Neural cell (in vitro differentiated cells): ENCODE results near the gene COX6B2. TPM values are rescaled to one million over a fixed set of nuclear protein-coding genes. Genes with fewer than 3 reads are reported as not detected.

Experiments used
- H2AFZ ChIP-seq: fragments of 200-600, 300-800 bp; sonication (generic), shearing (Covaris generic); 2 replicates; pipeline ENCODE4 v1.6.0; 2014; ENCODE audit warnings: low read depth, mild to moderate bottlenecking, antibody characterized with exemption, low read length, moderate library complexity
- H3F3A ChIP-seq: fragments of 200-600 bp; shearing (Covaris generic); 2 replicates; pipeline ENCODE4 v1.6.1; 2016; ENCODE audit warnings: mild to moderate bottlenecking, moderate library complexity, mixed read lengths, antibody characterized with exemption, low read length; ENCODE audit not compliant: insufficient read depth, poor library complexity, severe bottlenecking
- H3K27ac ChIP-seq: fragments of 200-600, 300-800 bp; sonication (generic), shearing (Covaris generic); 2 replicates; pipeline ENCODE4 v1.5.1; 2014; ENCODE audit warnings: mild to moderate bottlenecking, low read length, moderate library complexity
- H3K27me3 ChIP-seq: fragments of 300-800, 200-600 bp; sonication (generic), shearing (Covaris generic); 2 replicates; pipeline ENCODE4 v1.6.0; 2014; ENCODE audit warnings: mild to moderate bottlenecking, low read depth, low read length, moderate library complexity; ENCODE audit not compliant: insufficient read depth
- H3K36me3 ChIP-seq: fragments of 300-800, 200-600 bp; sonication (generic), shearing (Covaris generic); 2 replicates; pipeline ENCODE4 v1.5.1; 2014; ENCODE audit warnings: mild to moderate bottlenecking, antibody characterized with exemption, low read length, moderate library complexity; ENCODE audit not compliant: insufficient read depth
- H3K4me2 ChIP-seq: fragments of 300-800, 200-600 bp; sonication (generic), shearing (Covaris generic); 2 replicates; pipeline ENCODE4 v1.6.0; 2014; ENCODE audit warnings: mild to moderate bottlenecking, low read length
- H3K4me3 ChIP-seq: fragments of 300-800, 200-600 bp; sonication (generic), shearing (Covaris generic); 2 replicates; pipeline ENCODE4 v1.5.1; 2014; ENCODE audit warnings: mild to moderate bottlenecking, low read length, moderate library complexity
- H3K79me2 ChIP-seq: fragments of 200-600 bp; shearing (Covaris generic); replicated peaks from 2 replicates; pipeline ENCODE4 v1.6.0; 2014; ENCODE audit warnings: mild to moderate bottlenecking, low read length, moderate library complexity; ENCODE audit not compliant: insufficient read depth
- H3K9ac ChIP-seq: fragments of 300-800, 200-600 bp; sonication (generic), shearing (Covaris generic); 2 replicates; pipeline ENCODE4 v1.6.1; 2016; ENCODE audit warnings: mild to moderate bottlenecking, low read length, mixed read lengths
- H3K9me2 ChIP-seq: fragments of 200-600 bp; shearing (Covaris generic); 2 replicates; pipeline ENCODE4 v1.6.1; 2016; ENCODE audit warnings: mild to moderate bottlenecking, low read length, mixed read lengths; ENCODE audit not compliant: insufficient read depth
- H3K9me3 ChIP-seq: fragments of 200-600, 300-800 bp; sonication (generic), shearing (Covaris generic); 2 replicates; pipeline ENCODE4 v1.6.1; 2016; ENCODE audit warnings: mild to moderate bottlenecking, mixed run types, low read length, moderate library complexity, mixed read lengths
- H4K20me1 ChIP-seq: fragments of 200-600 bp; shearing (Covaris generic); 2 replicates; pipeline ENCODE4 v1.6.1; 2016; ENCODE audit warnings: mild to moderate bottlenecking, mixed run types; ENCODE audit not compliant: insufficient read depth
- CTCF ChIP-seq: fragments of 450-650 bp; IDR thresholded peaks from 2 replicates; pipeline ENCODE4 v1.5.1; 2014; ENCODE audit warnings: antibody characterized with exemption, mild to moderate bottlenecking, moderate library complexity; ENCODE audit not compliant: poor library complexity, severe bottlenecking
- EP300 ChIP-seq: fragments of 450-650 bp; conservative IDR thresholded peaks from 2 replicates; pipeline ENCODE4 v1.6.1; 2014; ENCODE audit warnings: antibody characterized with exemption, mild to moderate bottlenecking, moderate library complexity; ENCODE audit not compliant: poor library complexity, severe bottlenecking
- EZH2 ChIP-seq: fragments of 200-600, 300-800 bp; shearing (Covaris generic), sonication (generic); IDR thresholded peaks from 2 replicates; pipeline ENCODE4 v1.6.1; 2014; ENCODE audit warnings: antibody characterized with exemption, low read length, borderline replicate concordance, mild to moderate bottlenecking; ENCODE audit not compliant: insufficient read depth, poor library complexity, severe bottlenecking
- MXI1 ChIP-seq: fragments of 450-650 bp; conservative IDR thresholded peaks from 2 replicates; pipeline ENCODE4 v1.6.1; 2014; ENCODE audit warnings: antibody characterized with exemption, mild to moderate bottlenecking; ENCODE audit not compliant: poor library complexity, severe bottlenecking
- POLR2AphosphoS5 ChIP-seq: IDR thresholded peaks from 2 replicates; pipeline ENCODE4 v1.6.1; 2012
- RAD21 ChIP-seq: fragments of 450-650 bp; conservative IDR thresholded peaks from 2 replicates; pipeline ENCODE4 v1.6.1; 2014; ENCODE audit warnings: antibody characterized with exemption, mild to moderate bottlenecking, moderate library complexity
- REST ChIP-seq: IDR thresholded peaks from 2 replicates; pipeline ENCODE4 v1.6.1; 2012; ENCODE audit warnings: borderline replicate concordance
- SMC3 ChIP-seq: fragments of 450-650 bp; conservative IDR thresholded peaks from 2 replicates; pipeline ENCODE4 v1.6.1; 2014; ENCODE audit warnings: antibody characterized with exemption, mild to moderate bottlenecking, moderate library complexity; ENCODE audit not compliant: poor library complexity
- TAF1 ChIP-seq: IDR thresholded peaks from 2 replicates; pipeline ENCODE4 v1.6.1; 2012; ENCODE audit warnings: low read depth
- polyA plus RNA-seq: library from polyadenylated mRNA; depleted of rRNA; stranded (reverse); fragments of >200 nt; gene quantifications from 2 replicates; pipeline ENCODE4 v1.2.3, GENCODE V29; 2014

COX6B2 gene
- polyA plus RNA-seq, 1 donor from 2014 or later = 0.17 TPM

DNA sequence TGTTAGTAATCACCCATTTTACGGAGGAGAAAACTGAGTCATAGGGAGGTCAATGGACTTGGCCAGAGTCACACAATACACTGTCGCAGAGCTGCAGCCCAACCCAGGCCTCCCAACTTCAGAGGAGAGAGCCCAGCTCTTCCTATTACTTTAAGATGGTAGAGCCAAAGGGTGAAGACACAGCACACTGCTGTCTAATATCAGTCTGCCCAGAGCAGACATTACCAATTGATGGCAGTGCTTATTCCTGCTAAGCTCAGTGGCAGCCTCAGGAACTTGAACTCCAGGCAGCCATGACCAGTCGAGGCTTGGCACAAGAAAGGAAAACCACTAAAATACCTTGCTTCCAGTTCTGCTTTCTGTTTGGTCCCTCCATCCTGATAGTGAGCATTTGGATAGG is 47.8 kb downstream of the COX6B2 start:
- Histone ChIP-seq H3F3A (no peaks in the 10 kb centered on the region), H3K27me3 (no peaks in the 10 kb centered on the region), H3K36me3 (no peaks in the 10 kb centered on the region), H2AFZ (no peak overlapping the region), H4K20me1 (no peaks in the 10 kb centered on the region), H3K9ac (no peak overlapping the region), H3K9me2 (no peaks in the 10 kb centered on the region), H3K79me2 (no peaks in the 10 kb centered on the region), H3K4me3 (no peak overlapping the region), H3K9me3 (no peaks in the 10 kb centered on the region), H3K27ac (no peak overlapping the region), H3K4me2 (no peak overlapping the region)
- no peak for TF ChIP-seq POLR2AphosphoS5
- TF ChIP-seq EP300 = no peak
- no peak for TF ChIP-seq MXI1
- no peak for TF ChIP-seq EZH2
- TF ChIP-seq RAD21 = no peak
- TF ChIP-seq SMC3 = no peak
- TF ChIP-seq REST = no peak
- TF ChIP-seq TAF1 = no peak
- no peak for TF ChIP-seq CTCF

DNA sequence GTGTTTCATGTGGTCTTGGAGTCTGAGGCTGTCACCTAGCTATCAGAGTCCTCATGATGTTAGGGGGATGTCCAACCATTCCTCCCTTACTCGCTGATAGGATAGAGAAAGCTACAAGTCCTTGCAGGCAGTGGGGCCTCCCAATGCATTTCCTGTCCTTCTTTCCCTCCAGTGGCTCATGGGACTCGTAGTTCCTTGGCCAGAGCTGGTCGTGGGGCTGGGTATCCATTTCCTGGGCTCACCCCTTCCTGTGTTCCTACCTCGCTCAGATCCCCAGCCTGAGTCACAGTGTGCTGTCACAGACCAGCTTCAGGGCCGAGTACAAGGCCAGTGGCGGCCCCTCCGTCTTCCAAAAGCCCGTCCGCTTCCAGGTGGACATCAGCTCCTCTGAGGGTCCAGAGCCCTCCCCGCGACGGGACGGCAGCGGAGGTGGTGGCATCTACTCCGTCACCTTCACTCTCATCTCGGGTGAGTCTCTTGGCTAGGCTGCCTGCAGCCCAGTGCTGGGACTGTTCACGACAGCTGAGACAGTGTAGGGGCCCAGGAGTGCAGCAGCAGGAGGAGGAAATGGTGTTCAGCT is 48.4 kb downstream of the COX6B2 start:
- H3K9ac ChIP-seq = no peak overlapping the region
- H3K4me2 ChIP-seq = no peak overlapping the region
- no peaks in the 10 kb centered on the region for H3F3A ChIP-seq
- H3K9me2 ChIP-seq = no peaks in the 10 kb centered on the region
- no peaks in the 10 kb centered on the region for H3K9me3 ChIP-seq
- no peaks in the 10 kb centered on the region for H3K79me2 ChIP-seq
- no peak overlapping the region for H3K4me3 ChIP-seq
- no peak overlapping the region for H3K27ac ChIP-seq
- no peaks in the 10 kb centered on the region for H3K27me3 ChIP-seq
- TF ChIP-seq RAD21 = no peak
- no peak for TF ChIP-seq EP300
- no peak for TF ChIP-seq CTCF
- no peak for TF ChIP-seq MXI1
- no peak for TF ChIP-seq TAF1
- TF ChIP-seq SMC3 = no peak
- no peak for TF ChIP-seq EZH2
- no peak for TF ChIP-seq REST
- TF ChIP-seq POLR2AphosphoS5 = no peak
- H3K36me3 ChIP-seq = no peaks in the 10 kb centered on the region
- H2AFZ ChIP-seq = no peak overlapping the region
- no peaks in the 10 kb centered on the region for H4K20me1 ChIP-seq
